ENCODE data around the gene SELENOS. TPM values are rescaled to one million over a fixed set of nuclear protein-coding genes. Genes with fewer than 3 reads are reported as not detected.

Gene SELENOS
- total RNA-seq, 1 donor from 2014 or later: 24.5 TPM

GRCh38 chr15:101309436-101310160 is 32.3 kb upstream of the SELENOS start:
- H3K27me3 Mint-ChIP-seq: peaks cover 2% of the 10 kb centered on the region
- DNase-seq (peak; percentile 9), ATAC-seq (ENCODE audit: low read depth) (no peak)
- intact Hi-C loops (cut with micrococcal nuclease): no loop called here
- no peaks in the 10 kb centered on the region for H3K9me3 Mint-ChIP-seq
- H3K4me1 Mint-ChIP-seq: no peaks in the 10 kb centered on the region
- no peak for TF ChIP-seq CTCF (IDR thresholded peaks at IDR 0.05)
- ChIA-PET POLR2A (no interaction called here), CTCF (no interaction called here)
- H3K4me3 Mint-ChIP-seq: no peak overlapping the region
- H3K36me3 Mint-ChIP-seq (ENCODE audit: low read depth): no peaks in the 10 kb centered on the region
- no peak overlapping the region for H3K27ac Mint-ChIP-seq

- TF ChIP-seq CTCF (IDR thresholded peaks at IDR 0.05): no peak
- peak; percentile 3 for DNase-seq
- H3K36me3 Mint-ChIP-seq (ENCODE audit: low read depth): no peaks in the 10 kb centered on the region
- H3K4me3 Mint-ChIP-seq: no peak overlapping the region
- no peak overlapping the region for H3K27ac Mint-ChIP-seq
- no peak for ATAC-seq (ENCODE audit: low read depth)
- intact Hi-C loops (cut with micrococcal nuclease): no loop called here
- peaks cover 2% of the 10 kb centered on the region for H3K27me3 Mint-ChIP-seq
- ChIA-PET CTCF (no interaction called here), POLR2A (no interaction called here)
- H3K4me1 Mint-ChIP-seq: no peaks in the 10 kb centered on the region
- H3K9me3 Mint-ChIP-seq: no peaks in the 10 kb centered on the region
Observed at GRCh38 chr15:101308604-101309435, 31.5 kb upstream of the SELENOS start.

GRCh38 chr15:101307897-101308603 is 30.8 kb upstream of the SELENOS start:
- no peak for TF ChIP-seq CTCF (IDR thresholded peaks at IDR 0.05)
- Mint-ChIP-seq H3K36me3 (ENCODE audit: low read depth) (no peaks in the 10 kb centered on the region), H3K4me3 (no peak overlapping the region), H3K4me1 (no peaks in the 10 kb centered on the region), H3K27me3 (peaks cover 2% of the 10 kb centered on the region), H3K9me3 (no peaks in the 10 kb centered on the region), H3K27ac (no peak overlapping the region)
- POLR2A ChIA-PET: no interaction called here
- DNase-seq (peak; percentile 12), ATAC-seq (ENCODE audit: low read depth) (no peak)
- CTCF ChIA-PET: no interaction called here
- intact Hi-C loops (cut with micrococcal nuclease): no loop called here

- Mint-ChIP-seq H3K36me3 (ENCODE audit: low read depth) (no peaks in the 10 kb centered on the region), H3K9me3 (no peaks in the 10 kb centered on the region), H3K4me1 (no peaks in the 10 kb centered on the region), H3K4me3 (no peak overlapping the region), H3K27me3 (peaks cover 2% of the 10 kb centered on the region), H3K27ac (no peak overlapping the region)
- no peak for TF ChIP-seq CTCF (IDR thresholded peaks at IDR 0.05)
- no peak for ATAC-seq (ENCODE audit: low read depth)
- ChIA-PET POLR2A (no interaction called here), CTCF (no interaction called here)
- DNase-seq: peak; percentile 7
- intact Hi-C loops (cut with micrococcal nuclease): no loop called here
Observed at GRCh38 chr15:101307048-101307896, 30.0 kb upstream of the SELENOS start.
